Measurements from ENCODE around the gene NT5C2.

DNA sequence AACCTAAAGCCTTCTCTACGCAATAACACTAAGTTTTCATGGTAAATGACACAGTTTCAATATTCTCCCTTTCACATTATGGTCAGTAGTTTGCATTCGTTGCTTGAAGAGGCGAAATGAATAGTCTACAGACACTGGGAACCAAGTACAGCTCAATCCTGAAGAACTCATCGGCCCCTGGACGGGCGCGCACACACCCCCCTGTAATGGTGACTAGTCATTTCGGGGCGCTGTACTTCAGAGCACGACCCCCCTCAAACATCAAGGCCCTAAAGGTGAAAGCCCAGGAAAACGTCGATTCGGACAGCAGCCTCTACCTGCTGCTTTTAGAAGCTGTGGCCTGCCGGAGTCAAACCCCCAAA lies 1.0 kb downstream of the NT5C2 start:
- TF ChIP-seq POLR2A (IDR thresholded peaks at IDR 0.05; ENCODE audit: low read depth, low read length) (no peak), TAF1 (IDR thresholded peaks at IDR 0.05; ENCODE audit: low read depth, low read length) (0 out of 2 replicates have a peak, but pooled peaks have one; percentile 10), POU2F2 (IDR thresholded peaks at IDR 0.05; ENCODE audit: low read depth, low read length) (no peak), PAX5 (IDR thresholded peaks at IDR 0.05; ENCODE audit: insufficient read depth, low read length, severe bottlenecking) (no peak), POLR2AphosphoS5 (IDR thresholded peaks at IDR 0.05; ENCODE audit: low read depth, low read length) (no peak), SPI1 (IDR thresholded peaks at IDR 0.05; ENCODE audit: low read depth, low read length) (no peak)
